ENCODE results near the gene RAD51.

Gene RAD51

GRCh38 chr15:40722934-40723333 is 28.0 kb downstream of the RAD51 start:
- Histone ChIP-seq H3K79me2 (ENCODE audit: insufficient read depth, low read length) (no peaks in the 10 kb centered on the region), H2AFZ (ENCODE audit: low read length) (no peak overlapping the region), H3K9me3 (ENCODE audit: insufficient read depth, low read depth, low read length) (no peaks in the 10 kb centered on the region), H3K9me2 (replicated peaks; ENCODE audit: low read depth, low read length) (no peaks in the 10 kb centered on the region), H3K27me3 (ENCODE audit: insufficient read depth, low read length, poor library complexity, severe bottlenecking) (no peaks in the 10 kb centered on the region), H4K20me1 (ENCODE audit: insufficient read depth, low read length, poor library complexity, severe bottlenecking) (no peaks in the 10 kb centered on the region), H3K4me2 (ENCODE audit: low read depth, low read length, poor library complexity, severe bottlenecking) (no peak overlapping the region), H3F3A (ENCODE audit: low read depth) (peaks cover 4% of the 10 kb centered on the region; the same call in 1 of the 2 replicates), H3K9ac (ENCODE audit: low read depth, low read length, poor library complexity, severe bottlenecking) (no peak overlapping the region), H3K4me1 (ENCODE audit: insufficient read depth, low read length, poor library complexity, severe bottlenecking) (no peaks in the 10 kb centered on the region), H3K4me3 (ENCODE audit: low read length, poor library complexity, severe bottlenecking) (no peak overlapping the region), H3K36me3 (ENCODE audit: insufficient read depth, low read length) (peaks cover 59% of the 10 kb centered on the region; the same call in 1 of the 2 replicates)
- no peak for TF ChIP-seq CTCF (conservative IDR thresholded peaks at IDR 0.05; ENCODE audit: low read length)
- TF ChIP-seq EZH2phosphoT487 (IDR thresholded peaks at IDR 0.05; ENCODE audit: borderline replicate concordance) = no peak

GRCh38 chr15:40723919-40724318 is 28.9 kb downstream of the RAD51 start:
- H3K9ac ChIP-seq (ENCODE audit: low read depth, low read length, poor library complexity, severe bottlenecking) = no peak overlapping the region
- H3F3A ChIP-seq (ENCODE audit: low read depth) = peaks cover 4% of the 10 kb centered on the region; the same call in 1 of the 2 replicates
- H3K4me1 ChIP-seq (ENCODE audit: insufficient read depth, low read length, poor library complexity, severe bottlenecking) = no peaks in the 10 kb centered on the region
- no peaks in the 10 kb centered on the region for H3K79me2 ChIP-seq (ENCODE audit: insufficient read depth, low read length)
- H3K9me3 ChIP-seq (ENCODE audit: insufficient read depth, low read depth, low read length) = no peaks in the 10 kb centered on the region
- no peak overlapping the region for H3K4me2 ChIP-seq (ENCODE audit: low read depth, low read length, poor library complexity, severe bottlenecking)
- H4K20me1 ChIP-seq (ENCODE audit: insufficient read depth, low read length, poor library complexity, severe bottlenecking) = no peaks in the 10 kb centered on the region
- no peaks in the 10 kb centered on the region for H3K27me3 ChIP-seq (ENCODE audit: insufficient read depth, low read length, poor library complexity, severe bottlenecking)
- TF ChIP-seq CTCF (conservative IDR thresholded peaks at IDR 0.05; ENCODE audit: low read length) (no peak), EZH2phosphoT487 (IDR thresholded peaks at IDR 0.05; ENCODE audit: borderline replicate concordance) (no peak)
- peaks cover 59% of the 10 kb centered on the region; the same call in 1 of the 2 replicates for H3K36me3 ChIP-seq (ENCODE audit: insufficient read depth, low read length)
- H3K4me3 ChIP-seq (ENCODE audit: low read length, poor library complexity, severe bottlenecking) = no peak overlapping the region
- no peak overlapping the region for H2AFZ ChIP-seq (ENCODE audit: low read length)
- no peaks in the 10 kb centered on the region for H3K9me2 ChIP-seq (replicated peaks; ENCODE audit: low read depth, low read length)

- Histone ChIP-seq H3K9me3 (ENCODE audit: insufficient read depth, low read depth, low read length) (no peaks in the 10 kb centered on the region), H3K4me2 (ENCODE audit: low read depth, low read length, poor library complexity, severe bottlenecking) (no peak overlapping the region), H2AFZ (ENCODE audit: low read length) (no peak overlapping the region), H3K9ac (ENCODE audit: low read depth, low read length, poor library complexity, severe bottlenecking) (no peak overlapping the region), H4K20me1 (ENCODE audit: insufficient read depth, low read length, poor library complexity, severe bottlenecking) (no peaks in the 10 kb centered on the region), H3K4me3 (ENCODE audit: low read length, poor library complexity, severe bottlenecking) (no peak overlapping the region), H3K79me2 (ENCODE audit: insufficient read depth, low read length) (no peaks in the 10 kb centered on the region), H3F3A (ENCODE audit: low read depth) (no peaks in the 10 kb centered on the region), H3K9me2 (replicated peaks; ENCODE audit: low read depth, low read length) (no peaks in the 10 kb centered on the region), H3K36me3 (ENCODE audit: insufficient read depth, low read length) (peaks cover 65% of the 10 kb centered on the region; the same call in 1 of the 2 replicates), H3K4me1 (ENCODE audit: insufficient read depth, low read length, poor library complexity, severe bottlenecking) (no peaks in the 10 kb centered on the region), H3K27me3 (ENCODE audit: insufficient read depth, low read length, poor library complexity, severe bottlenecking) (no peaks in the 10 kb centered on the region)
- TF ChIP-seq CTCF (conservative IDR thresholded peaks at IDR 0.05; ENCODE audit: low read length) = no peak
- no peak for TF ChIP-seq EZH2phosphoT487 (IDR thresholded peaks at IDR 0.05; ENCODE audit: borderline replicate concordance)
Measured at GRCh38 chr15:40731034-40731433, 36.1 kb downstream of the RAD51 start.

Data from Loucy (cell line).